H9 (cell line): ENCODE data around the gene TUG1. TPM values are rescaled to one million over a fixed set of nuclear protein-coding genes. Genes with fewer than 3 reads are reported as not detected.

ENCODE experiments used
- DNase-seq: peaks from one replicate; pipeline ENCODE4 v3.0.0-alpha.2; 2017
- H2AFZ ChIP-seq: one replicate; pipeline ENCODE4 v1.6.1; 2013; ENCODE audit warnings: mild to moderate bottlenecking, low read length, control low read depth, moderate library complexity
- H2AK5ac ChIP-seq: 2 replicates; pipeline ENCODE4 v1.6.1; 2013; ENCODE audit warnings: low read length, control low read depth, mixed read lengths; ENCODE audit not compliant: insufficient read length
- H2BK120ac ChIP-seq: one replicate; pipeline ENCODE4 v1.6.1; 2013; ENCODE audit warnings: low read depth, mild to moderate bottlenecking, low read length, control low read depth, inconsistent platforms; ENCODE audit not compliant: poor library complexity, severe bottlenecking
- H2BK12ac ChIP-seq: 2 replicates; pipeline ENCODE4 v1.6.1; 2013; ENCODE audit warnings: low read length, control low read depth, mixed read lengths, low read depth; ENCODE audit not compliant: insufficient read length
- H2BK15ac ChIP-seq: 2 replicates; pipeline ENCODE4 v1.6.1; 2013; ENCODE audit warnings: low read depth, low read length, control low read depth
- H2BK20ac ChIP-seq: one replicate; pipeline ENCODE4 v1.6.1; 2013; ENCODE audit warnings: low read depth, mild to moderate bottlenecking, low read length, control low read depth, inconsistent platforms; ENCODE audit not compliant: poor library complexity, severe bottlenecking
- H2BK5ac ChIP-seq: 2 replicates; pipeline ENCODE4 v1.6.1; 2013; ENCODE audit warnings: low read length, control low read depth, mixed read lengths; ENCODE audit not compliant: insufficient read length
- H3K14ac ChIP-seq: 2 replicates; pipeline ENCODE4 v1.6.1; 2013; ENCODE audit warnings: low read length, control low read depth; ENCODE audit not compliant: insufficient read depth
- H3K18ac ChIP-seq: 2 replicates; pipeline ENCODE4 v1.6.1; 2013; ENCODE audit warnings: low read depth, mild to moderate bottlenecking, mixed read lengths, low read length, control low read depth; ENCODE audit not compliant: insufficient read length
- H3K23ac ChIP-seq: 2 replicates; pipeline ENCODE4 v1.6.1; 2013; ENCODE audit warnings: low read length, control low read depth, mixed read lengths, low read depth; ENCODE audit not compliant: insufficient read length
- H3K23me2 ChIP-seq: 2 replicates; pipeline ENCODE4 v1.6.1; 2013; ENCODE audit warnings: low read depth, mild to moderate bottlenecking, mixed read lengths, low read length, control low read depth; ENCODE audit not compliant: insufficient read length, poor library complexity, severe bottlenecking
- H3K27ac ChIP-seq: 2 replicates; pipeline ENCODE4 v1.5.1; 2013; ENCODE audit warnings: low read length, control low read depth, mixed read lengths, low read depth; ENCODE audit not compliant: insufficient read length
- H3K27me3 ChIP-seq: 2 replicates; pipeline ENCODE4 v1.6.1; 2013; ENCODE audit warnings: low read length, control low read depth, inconsistent platforms; ENCODE audit not compliant: insufficient read depth
- H3K4ac ChIP-seq: 2 replicates; pipeline ENCODE4 v1.6.1; 2013; ENCODE audit warnings: low read depth, mild to moderate bottlenecking, control low read depth, inconsistent platforms, low read length, moderate library complexity
- H3K4me1 ChIP-seq: 2 replicates; pipeline ENCODE4 v1.6.1; 2013; ENCODE audit warnings: low read length, control low read depth, inconsistent platforms; ENCODE audit not compliant: insufficient read depth
- H3K4me2 ChIP-seq: 2 replicates; pipeline ENCODE4 v1.6.1; 2013; ENCODE audit warnings: low read length, control low read depth, mixed read lengths; ENCODE audit not compliant: insufficient read length, insufficient read depth
- H3K56ac ChIP-seq: 2 replicates; pipeline ENCODE4 v1.6.1; 2013; ENCODE audit warnings: low read depth, mild to moderate bottlenecking, mixed read lengths, low read length, control low read depth; ENCODE audit not compliant: insufficient read length
- H3K79me1 ChIP-seq: 2 replicates; pipeline ENCODE4 v1.6.1; 2013; ENCODE audit warnings: low read depth, mild to moderate bottlenecking, moderate library complexity, low read length, control low read depth, inconsistent platforms; ENCODE audit not compliant: insufficient read depth, poor library complexity, severe bottlenecking
- H3K79me2 ChIP-seq: 2 replicates; pipeline ENCODE4 v1.6.1; 2013; ENCODE audit warnings: low read length, control low read depth, inconsistent platforms; ENCODE audit not compliant: insufficient read depth
- H3K9ac ChIP-seq: 2 replicates; pipeline ENCODE4 v1.6.1; 2013; ENCODE audit warnings: low read length, control low read depth, mixed read lengths; ENCODE audit not compliant: insufficient read length; ENCODE audit errors: extremely low read depth
- H3K9me3 ChIP-seq: one replicate; pipeline ENCODE4 v1.6.1; 2013; ENCODE audit warnings: low read depth, low read length, inconsistent platforms; ENCODE audit not compliant: control insufficient read depth
- H3T11ph ChIP-seq: one replicate; pipeline ENCODE4 v1.6.1; 2013; ENCODE audit warnings: mild to moderate bottlenecking, low read length, control low read depth, inconsistent platforms
- H4K20me1 ChIP-seq: one replicate; pipeline ENCODE4 v1.6.1; 2013; ENCODE audit not compliant: control insufficient read depth, insufficient read length, insufficient read depth
- H4K5ac ChIP-seq: 2 replicates; pipeline ENCODE4 v1.6.1; 2013; ENCODE audit warnings: low read depth, mild to moderate bottlenecking, mixed read lengths, low read length, control low read depth; ENCODE audit not compliant: insufficient read length
- H4K8ac ChIP-seq: replicated peaks from 2 replicates; pipeline ENCODE4 v1.6.1; 2013; ENCODE audit warnings: low read length, control low read depth, mixed read lengths, low read depth; ENCODE audit not compliant: insufficient read length
- H4K91ac ChIP-seq: 2 replicates; pipeline ENCODE4 v1.6.1; 2013; ENCODE audit warnings: low read depth, mild to moderate bottlenecking, moderate library complexity, mixed read lengths, low read length, control low read depth; ENCODE audit not compliant: insufficient read length
- H3K27ac Mint-ChIP-seq, 3 experiments: 2 replicates in 2 of 3; 3 replicates in 1 of 3; pipeline ENCODE4 v1.8.0; 2020 to 2021; ENCODE audit warnings: mixed read lengths in 3 of 3, mild to moderate bottlenecking in 1 of 3, moderate library complexity in 1 of 3
- H3K27me3 Mint-ChIP-seq: 2 replicates; pipeline ENCODE4 v1.8.0; 2021; ENCODE audit warnings: low read depth, mild to moderate bottlenecking, moderate library complexity, mixed read lengths
- H3K36me3 Mint-ChIP-seq, 3 experiments: 2 replicates in 2 of 3; 3 replicates in 1 of 3; pipeline ENCODE4 v1.8.0; 2020 to 2021; ENCODE audit warnings: low read depth in 3 of 3, mixed read lengths in 3 of 3; ENCODE audit not compliant: insufficient read depth in 1 of 3
- H3K4me1 Mint-ChIP-seq, 2 experiments: 2 replicates each; pipeline ENCODE4 v1.8.0; 2020; ENCODE audit warnings: mixed read lengths in 2 of 2
- H3K4me3 Mint-ChIP-seq, 2 experiments: 2 replicates in 1 of 2; 3 replicates in 1 of 2; pipeline ENCODE4 v1.8.0; 2020 to 2021; ENCODE audit warnings: mild to moderate bottlenecking in 2 of 2, mixed read lengths in 2 of 2, moderate library complexity in 1 of 2
- H3K9me3 Mint-ChIP-seq, 2 experiments: 2 replicates in 1 of 2; 3 replicates in 1 of 2; pipeline ENCODE4 v1.8.0; 2020; ENCODE audit warnings: mild to moderate bottlenecking in 2 of 2, mixed read lengths in 2 of 2, moderate library complexity in 1 of 2
- WGBS: extraction: QIAGEN DNeasy Blood & Tissue Kit; methylation state at CpG from one replicate; pipeline ENCODE4 v1.1.7; 2013; ENCODE audit warnings: missing lambda C conversion rate, low lambda C conversion rate, mixed read lengths; ENCODE audit not compliant: insufficient read length; ENCODE audit errors: extremely low coverage; 5-methylcytosine and 5-hydroxymethylcytosine counted together
- total RNA-seq: library from RNA; stranded (reverse); gene quantifications from 2 replicates; pipeline ENCODE4 v1.2.1, GENCODE V29; 2021
- TF ChIP-seq, protein P1 (sequence below): fragments of 200-600 bp; sonication (generic); conservative IDR thresholded peaks from 3 replicates; pipeline ENCODE4 v1.8.0; 2021; ENCODE audit warnings: antibody characterized with exemption, mild to moderate bottlenecking

The TUG1 gene
- total RNA-seq, 1 experiment from 2014 or later = 99.6 TPM

DNA sequence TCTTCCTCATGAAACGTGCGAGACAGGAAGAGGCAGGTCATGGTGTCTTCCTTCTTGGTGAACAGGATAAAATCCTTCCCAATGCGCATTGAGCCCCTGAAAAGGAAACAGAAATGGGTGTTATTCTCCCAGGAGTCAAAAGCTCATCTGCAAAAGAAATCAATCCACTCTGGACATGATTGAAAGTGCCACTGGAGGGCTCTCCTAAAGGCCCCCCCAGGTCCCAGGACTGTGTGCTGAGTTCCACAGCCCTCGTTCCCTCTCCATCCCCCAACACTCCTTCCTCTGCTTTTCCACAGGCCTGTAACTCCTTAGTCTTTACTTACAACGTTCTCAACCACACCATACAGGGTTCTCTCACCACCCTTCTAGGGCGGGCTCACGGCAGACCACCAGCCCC, 22.7 kb upstream of the TUG1 start:
- H3K9me3 Mint-ChIP-seq = no peaks in the 10 kb centered on the region

More for the DNA sequence above, 22.7 kb upstream of the TUG1 start:
- no peak overlapping the region for H3K18ac ChIP-seq
- no peak for DNase-seq
- H4K20me1 ChIP-seq = no peaks in the 10 kb centered on the region
- no peak overlapping the region for H2BK15ac ChIP-seq
- H3K9ac ChIP-seq = no peak overlapping the region
- H2BK12ac ChIP-seq = no peak overlapping the region
- H3K14ac ChIP-seq = no peak overlapping the region
- H3K23me2 ChIP-seq = no peaks in the 10 kb centered on the region
- no peak overlapping the region for H3K23ac ChIP-seq
- no CpG with 5 or more reads among the region's 7 CpGs for WGBS
- no peak overlapping the region for H2BK20ac ChIP-seq
- H2BK120ac ChIP-seq = no peak overlapping the region
- no peak overlapping the region for H3K4me3 Mint-ChIP-seq
- H3K27me3 Mint-ChIP-seq = no peaks in the 10 kb centered on the region
- H3K9me3 ChIP-seq = no peaks in the 10 kb centered on the region
- no peak overlapping the region for H3K27ac Mint-ChIP-seq
- no peaks in the 10 kb centered on the region for H3K4me1 Mint-ChIP-seq
- no peaks in the 10 kb centered on the region for H3K27me3 ChIP-seq
- H2BK5ac ChIP-seq = no peak overlapping the region
- TF ChIP-seq, protein P1, sequence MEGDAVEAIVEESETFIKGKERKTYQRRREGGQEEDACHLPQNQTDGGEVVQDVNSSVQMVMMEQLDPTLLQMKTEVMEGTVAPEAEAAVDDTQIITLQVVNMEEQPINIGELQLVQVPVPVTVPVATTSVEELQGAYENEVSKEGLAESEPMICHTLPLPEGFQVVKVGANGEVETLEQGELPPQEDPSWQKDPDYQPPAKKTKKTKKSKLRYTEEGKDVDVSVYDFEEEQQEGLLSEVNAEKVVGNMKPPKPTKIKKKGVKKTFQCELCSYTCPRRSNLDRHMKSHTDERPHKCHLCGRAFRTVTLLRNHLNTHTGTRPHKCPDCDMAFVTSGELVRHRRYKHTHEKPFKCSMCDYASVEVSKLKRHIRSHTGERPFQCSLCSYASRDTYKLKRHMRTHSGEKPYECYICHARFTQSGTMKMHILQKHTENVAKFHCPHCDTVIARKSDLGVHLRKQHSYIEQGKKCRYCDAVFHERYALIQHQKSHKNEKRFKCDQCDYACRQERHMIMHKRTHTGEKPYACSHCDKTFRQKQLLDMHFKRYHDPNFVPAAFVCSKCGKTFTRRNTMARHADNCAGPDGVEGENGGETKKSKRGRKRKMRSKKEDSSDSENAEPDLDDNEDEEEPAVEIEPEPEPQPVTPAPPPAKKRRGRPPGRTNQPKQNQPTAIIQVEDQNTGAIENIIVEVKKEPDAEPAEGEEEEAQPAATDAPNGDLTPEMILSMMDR = no peak
- H3K56ac ChIP-seq = no peak overlapping the region
- H2AK5ac ChIP-seq = no peak overlapping the region
- H3K36me3 Mint-ChIP-seq = peaks cover 49 to 84% (median 77%) of the 10 kb centered on the region in 3 experiments
- H3K79me2 ChIP-seq = no peaks in the 10 kb centered on the region
- H3K4me1 ChIP-seq = no peaks in the 10 kb centered on the region
- no peak overlapping the region for H3K27ac ChIP-seq
- H3K4me2 ChIP-seq = no peak overlapping the region
- H4K8ac ChIP-seq = no peak overlapping the region
- no peak overlapping the region for H2AFZ ChIP-seq
- H3K4ac ChIP-seq = no peak overlapping the region
- H4K5ac ChIP-seq = no peak overlapping the region
- H3T11ph ChIP-seq = no peak overlapping the region
- no peak overlapping the region for H4K91ac ChIP-seq
- no peaks in the 10 kb centered on the region for H3K79me1 ChIP-seq
